Liver (tissue), 9 donors: ENCODE data around the gene PANX1. TPM values are rescaled to one million over a fixed set of nuclear protein-coding genes. Genes with fewer than 3 reads are reported as not detected.
"Not testable (repeated sequence)": the region's sequence is repeated elsewhere in the genome, so short reads cannot be mapped to it uniquely, and the experiment has no call there.

Experiments used
- DNase-seq: peaks from one replicate; pipeline ENCODE4 v3.0.0-alpha.2; 2017; ENCODE audit warnings: low spot score
- H3K27ac ChIP-seq, 2 donors: one replicate each; pipeline ENCODE4 v1.7.0; 2013; ENCODE audit warnings: inconsistent platforms in 2 of 2, low read length in 2 of 2, control low read depth in 1 of 2, low read depth in 1 of 2, mild to moderate bottlenecking in 1 of 2
- H3K27me3 ChIP-seq, 4 donors: one replicate each; pipeline versions ENCODE4 v1.6.1 to v1.7.0; 2013; ENCODE audit warnings: low read length in 3 of 4, inconsistent platforms in 1 of 4, mild to moderate bottlenecking in 1 of 4, moderate library complexity in 1 of 4; ENCODE audit not compliant: control insufficient read depth in 4 of 4, insufficient read depth in 4 of 4
- H3K36me3 ChIP-seq, 4 donors: one replicate each; pipeline versions ENCODE4 v1.6.1 to v1.7.0; 2013; ENCODE audit warnings: low read length in 3 of 4, mild to moderate bottlenecking in 3 of 4, low read depth in 1 of 4, moderate library complexity in 1 of 4; ENCODE audit not compliant: control insufficient read depth in 4 of 4, insufficient read depth in 3 of 4
- H3K4me1 ChIP-seq, 4 donors: one replicate each; pipeline versions ENCODE4 v1.6.1 to v1.7.0; 2013; ENCODE audit warnings: low read length in 3 of 4, mild to moderate bottlenecking in 3 of 4, moderate library complexity in 1 of 4; ENCODE audit not compliant: control insufficient read depth in 4 of 4, insufficient read depth in 4 of 4
- H3K4me3 ChIP-seq, 3 donors: one replicate each; pipeline versions ENCODE4 v1.6.1 to v1.7.0; 2013; ENCODE audit warnings: low read length in 3 of 3, control low read depth in 1 of 3, low read depth in 1 of 3, mild to moderate bottlenecking in 1 of 3
- H3K9ac ChIP-seq, 2 donors: one replicate each; pipeline ENCODE4 v1.7.0; 2013; ENCODE audit warnings: low read length in 2 of 2, mild to moderate bottlenecking in 2 of 2, moderate library complexity in 2 of 2, control low read depth in 1 of 2, low read depth in 1 of 2
- H3K9me3 ChIP-seq, 4 donors: one replicate each; pipeline versions ENCODE4 v1.6.1 to v1.7.0; 2013; ENCODE audit warnings: low read length in 3 of 4; ENCODE audit not compliant: control insufficient read depth in 4 of 4
- CTCF ChIP-seq: fragments of 150-350 bp; IDR thresholded peaks from 2 replicates; pipeline ENCODE4 v1.5.1; 2017; ENCODE audit warnings: improper control_type of control experiment, low read depth, low read length; ENCODE audit not compliant: missing input control
- EGR1 ChIP-seq, 2 donors: IDR thresholded peaks; 2 replicates each; pipeline ENCODE4 v1.6.1; 2016 to 2018; ENCODE audit warnings: antibody characterized with exemption in 2 of 2, low read depth in 2 of 2
- FOXA1 ChIP-seq: IDR thresholded peaks from 2 replicates; pipeline ENCODE4 v1.6.1; 2016; ENCODE audit warnings: antibody characterized with exemption
- GABPA ChIP-seq, 2 donors: IDR thresholded peaks in 1 of 2; conservative IDR thresholded peaks in 1 of 2; 2 replicates each; pipeline ENCODE4 v1.6.1; 2016; ENCODE audit warnings: antibody characterized with exemption in 2 of 2, mild to moderate bottlenecking in 1 of 2, moderate library complexity in 1 of 2
- HNF4A ChIP-seq, 2 donors: conservative IDR thresholded peaks; 2 replicates each; pipeline ENCODE4 v1.6.1; 2016; ENCODE audit warnings: antibody characterized with exemption in 2 of 2, mild to moderate bottlenecking in 2 of 2
- HNF4G ChIP-seq: IDR thresholded peaks from 2 replicates; pipeline ENCODE4 v1.6.1; 2016; ENCODE audit warnings: antibody characterized with exemption
- NR2F2 ChIP-seq: IDR thresholded peaks from 2 replicates; pipeline ENCODE4 v1.6.1; 2016; ENCODE audit warnings: antibody characterized with exemption
- REST ChIP-seq: IDR thresholded peaks from 2 replicates; pipeline ENCODE4 v1.6.1; 2016; ENCODE audit warnings: antibody characterized with exemption, mild to moderate bottlenecking
- SP1 ChIP-seq: IDR thresholded peaks from 2 replicates; pipeline ENCODE4 v1.6.1; 2018; ENCODE audit warnings: antibody characterized with exemption, mild to moderate bottlenecking
- TAF1 ChIP-seq: conservative IDR thresholded peaks from 2 replicates; pipeline ENCODE4 v1.6.1; 2016; ENCODE audit warnings: antibody characterized with exemption, mild to moderate bottlenecking
- YY1 ChIP-seq: IDR thresholded peaks from 2 replicates; pipeline ENCODE4 v1.6.1; 2016; ENCODE audit warnings: antibody characterized with exemption, mild to moderate bottlenecking
- WGBS: extraction: QIAGEN DNeasy Blood & Tissue Kit; methylation state at CpG from one replicate; pipeline ENCODE4 v1.1.7; 2013; 5-methylcytosine and 5-hydroxymethylcytosine counted together
- polyA plus RNA-seq, 2 donors: library from polyadenylated mRNA; stranded (reverse) in 1 of 2; unstranded in 1 of 2; fragments of 200-250 nt in 1 of 2; fragments of >200 nt in 1 of 2; fragmentation: Nextera tagmentation in 1 of 2; extraction: Ambion mirVana in 1 of 2; gene quantifications; one replicate each; pipeline versions ENCODE4 v1.2.1 to v1.2.3, GENCODE V29; 2013 to 2015
- total RNA-seq, 2 donors: library from RNA; depleted of rRNA; stranded (reverse); fragments of >200 nt; gene quantifications; one replicate each; pipeline ENCODE4 v1.2.3, GENCODE V29; 2014
- TF ChIP-seq, protein P1 (sequence below): IDR thresholded peaks from 2 replicates; pipeline ENCODE4 v1.6.1; 2016; ENCODE audit warnings: antibody characterized with exemption
- donor health status: healthy.
- donor health status: healthy.
- donor health status: healthy.
- donor health status: healthy.
- donor health status: healthy.

PANX1 gene
- total and polyA plus RNA-seq, 4 donors, result 6.4 to 14.1 (median 8.4) TPM

DNA sequence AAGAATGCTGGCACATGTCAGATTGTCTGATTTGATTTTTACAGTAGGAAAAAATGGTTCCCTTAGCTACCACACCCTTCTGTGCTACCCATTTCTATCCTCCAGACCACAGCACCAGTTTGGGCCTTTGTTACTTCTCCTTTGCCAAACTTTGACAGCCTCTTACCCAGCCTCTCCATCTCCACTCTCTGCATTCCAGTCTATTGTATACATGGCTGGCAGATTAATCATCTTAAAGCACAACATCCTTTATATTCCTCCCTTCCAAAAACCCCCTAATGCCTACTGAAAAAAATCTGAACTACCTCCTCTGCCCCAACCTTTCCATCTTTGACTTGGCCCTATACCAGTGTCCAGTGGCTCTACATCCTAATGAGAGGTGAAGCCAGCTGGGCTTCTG, 10.8 kb upstream of the PANX1 start:
- no peak overlapping the region for H3K4me3 ChIP-seq
- no peak for DNase-seq
- no peaks in the 10 kb centered on the region for H3K36me3 ChIP-seq
- peaks cover 4 to 18% (median 14%) of the 10 kb centered on the region in 4 donors for H3K4me1 ChIP-seq
- no peaks in the 10 kb centered on the region for H3K27me3 ChIP-seq
- H3K27ac ChIP-seq, result no peak overlapping the region
- H3K9me3 ChIP-seq, result no peaks in the 10 kb centered on the region
- no peak overlapping the region for H3K9ac ChIP-seq
- TF ChIP-seq, protein P1, sequence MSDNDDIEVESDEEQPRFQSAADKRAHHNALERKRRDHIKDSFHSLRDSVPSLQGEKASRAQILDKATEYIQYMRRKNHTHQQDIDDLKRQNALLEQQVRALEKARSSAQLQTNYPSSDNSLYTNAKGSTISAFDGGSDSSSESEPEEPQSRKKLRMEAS, result no peak
- no peak for TF ChIP-seq SP1
- no peak for TF ChIP-seq CTCF
- TF ChIP-seq HNF4G, result no peak
- TF ChIP-seq HNF4A (conservative IDR thresholded peaks at IDR 0.05), result no peak
- no peak for TF ChIP-seq EGR1 (IDR thresholded peaks at IDR 0.05; ENCODE audit: low read depth in 2 of 2)
- no peak for TF ChIP-seq REST
- no peak for TF ChIP-seq NR2F2

DNA sequence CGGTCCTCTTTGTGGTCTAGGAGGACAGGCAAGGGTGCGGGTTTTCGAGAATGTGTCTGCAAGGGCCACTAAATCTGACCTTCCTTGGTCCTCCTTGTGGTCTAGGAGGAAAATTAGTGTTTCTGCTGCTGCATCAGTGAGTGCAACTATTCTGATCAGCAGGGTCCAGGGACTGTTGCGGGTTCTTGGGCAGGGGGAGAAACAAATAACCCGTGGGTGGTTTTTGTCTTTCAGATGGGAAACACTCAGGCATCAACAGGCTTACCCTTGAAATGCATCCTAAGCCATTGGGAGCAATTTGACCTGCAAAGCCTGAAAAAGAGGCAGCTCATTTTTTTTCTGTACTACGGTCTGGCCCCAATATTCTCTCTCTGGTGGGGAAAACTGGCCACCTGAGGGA, 9.0 kb upstream of the PANX1 start:
- H3K27ac ChIP-seq, DNase-seq, H3K36me3 ChIP-seq, H3K9me3 ChIP-seq, H3K27me3 ChIP-seq, H3K9ac ChIP-seq, H3K4me3 ChIP-seq: not testable (repeated sequence)
- WGBS, result 96% methylated on average over 6 of the region's 6 CpGs
- H3K4me1 ChIP-seq, result peaks cover 4 to 18% (median 14%) of the 10 kb centered on the region in 4 donors

DNA sequence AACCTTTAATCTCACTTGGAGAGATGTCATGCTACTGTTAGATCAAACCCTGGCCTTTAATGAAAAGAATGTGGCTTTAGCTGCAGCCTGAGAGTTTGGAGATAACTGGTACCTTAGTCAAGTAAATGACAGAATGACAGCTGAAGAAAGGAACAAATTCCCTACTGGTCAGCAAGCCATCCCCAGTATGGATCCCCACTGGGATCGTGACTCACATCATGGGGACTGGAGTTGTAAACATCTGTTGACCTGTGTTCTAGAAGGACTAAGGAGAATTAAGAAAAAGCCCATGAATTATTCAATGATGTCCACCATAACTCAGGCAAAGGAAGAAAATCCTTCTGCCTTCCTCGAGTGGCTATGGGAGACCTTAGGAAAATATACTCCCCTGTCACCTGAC, 8.1 kb upstream of the PANX1 start:
- H3K9me3 ChIP-seq, H3K36me3 ChIP-seq, DNase-seq, H3K27ac ChIP-seq, H3K9ac ChIP-seq, H3K4me3 ChIP-seq, H3K27me3 ChIP-seq: not testable (repeated sequence)
- WGBS, result 91% methylated on average over 2 of the region's 2 CpGs
- H3K4me1 ChIP-seq, result peaks cover 4 to 18% (median 14%) of the 10 kb centered on the region in 4 donors

DNA sequence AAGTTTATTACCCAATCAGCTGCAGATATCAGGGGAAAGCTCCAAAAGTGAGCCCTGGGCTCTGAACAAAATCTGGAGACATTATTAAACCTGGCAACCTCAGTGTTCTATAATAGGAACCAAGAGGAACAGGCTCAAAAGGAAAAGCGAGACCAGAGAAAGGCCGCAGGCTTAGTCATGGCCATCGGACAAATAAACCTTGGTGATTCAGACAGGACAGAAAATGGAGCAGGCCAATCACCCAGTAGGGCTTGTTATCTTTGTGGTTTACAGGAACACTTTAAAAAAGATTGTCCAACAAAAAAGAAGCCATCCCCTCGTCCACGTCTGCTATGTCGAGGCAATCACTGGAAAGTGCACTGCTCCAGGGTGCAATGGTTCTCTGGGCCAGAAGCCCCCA, 7.7 kb upstream of the PANX1 start:
- peaks cover 2 to 14% (median 11%) of the 10 kb centered on the region in 4 donors for H3K4me1 ChIP-seq
- TF ChIP-seq GABPA (IDR thresholded peaks at IDR 0.05 in 1 of 2, conservative IDR thresholded peaks at IDR 0.05 in 1 of 2) (no peak), FOXA1 (no peak), TAF1 (no peak), YY1 (no peak), SP1 (no peak)
- H3K9ac ChIP-seq, result no peak overlapping the region
- H3K4me3 ChIP-seq, result no peak overlapping the region
- DNase-seq, result no peak
- no peaks in the 10 kb centered on the region for H3K9me3 ChIP-seq
- H3K27ac ChIP-seq, result no peak overlapping the region
- whole genome bisulfite sequencing, result 96% methylated on average over 6 of the region's 6 CpGs
- no peaks in the 10 kb centered on the region for H3K27me3 ChIP-seq
- no peaks in the 10 kb centered on the region for H3K36me3 ChIP-seq
